HAP-1 (cell line): ENCODE data around the gene LTC4S.
"Not testable (repeated sequence)": the region's sequence is repeated elsewhere in the genome, so short reads cannot be mapped to it uniquely, and the experiment has no call there.

Experiments used
- DNase-seq, 2 experiments: peaks; one replicate each; pipeline ENCODE4 v3.0.0-alpha.2; 2016 to 2020; ENCODE audit warnings: low spot score in 2 of 2
- H3K27me3 ChIP-seq: fragments of 250-450 bp; sonication (Bioruptor Pico); 2 replicates; pipeline ENCODE4 v1.5.1; 2020; ENCODE audit warnings: low read depth, mild to moderate bottlenecking, moderate library complexity
- H3K36me3 ChIP-seq: fragments of 250-450 bp; sonication (Bioruptor Pico); replicated peaks from 2 replicates; pipeline ENCODE4 v1.5.1; 2020; ENCODE audit warnings: mild to moderate bottlenecking
- H3K4me1 ChIP-seq: fragments of 250-450 bp; sonication (Bioruptor Pico); 2 replicates; pipeline ENCODE4 v1.5.1; 2020; ENCODE audit warnings: mild to moderate bottlenecking
- H3K4me3 ChIP-seq: fragments of 250-450 bp; sonication (Bioruptor Pico); 2 replicates; pipeline ENCODE4 v1.5.1; 2020; ENCODE audit warnings: mild to moderate bottlenecking, moderate library complexity
- H3K9me3 ChIP-seq: fragments of 250-450 bp; sonication (Bioruptor Pico); 2 replicates; pipeline ENCODE4 v1.5.1; 2020; ENCODE audit warnings: mild to moderate bottlenecking, moderate library complexity
- in situ Hi-C: fragments of 300-500 bp; cut with MboI; formaldehyde crosslinking; loops from 3 replicates; pipeline ENCODE4 v1.14.3; 2020; ENCODE audit warnings: low sequenced_read_pairs, inconsistent platforms, mixed read lengths

Gene LTC4S

GRCh38 chr5:179777456-179777855 lies 16.3 kb upstream of the LTC4S start:
- H3K36me3 ChIP-seq: peaks cover 51% of the 10 kb centered on the region
- no peaks in the 10 kb centered on the region for H3K27me3 ChIP-seq
- DNase-seq: no peak
- H3K4me3 ChIP-seq: no peak overlapping the region
- H3K9me3 ChIP-seq: no peaks in the 10 kb centered on the region
- in situ Hi-C loops: no loop called here
- H3K4me1 ChIP-seq: no peaks in the 10 kb centered on the region

- H3K27me3 ChIP-seq: no peaks in the 10 kb centered on the region
- H3K9me3 ChIP-seq: no peaks in the 10 kb centered on the region
- in situ Hi-C loops: no loop called here
- no peaks in the 10 kb centered on the region for H3K4me1 ChIP-seq
- H3K4me3 ChIP-seq: no peak overlapping the region
- peaks cover 47% of the 10 kb centered on the region for H3K36me3 ChIP-seq
- no peak for DNase-seq
Observed at GRCh38 chr5:179777909-179778308, 15.9 kb upstream of the LTC4S start.

GRCh38 chr5:179778591-179778990 lies 15.2 kb upstream of the LTC4S start:
- Histone ChIP-seq H3K9me3 (no peaks in the 10 kb centered on the region), H3K4me1 (no peaks in the 10 kb centered on the region), H3K4me3 (no peak overlapping the region), H3K36me3 (peaks cover 40% of the 10 kb centered on the region), H3K27me3 (no peaks in the 10 kb centered on the region)
- DNase-seq: no peak
- in situ Hi-C loops: no loop called here

- no peak for DNase-seq
- H3K4me3 ChIP-seq: no peak overlapping the region
- peaks cover 28% of the 10 kb centered on the region for H3K36me3 ChIP-seq
- H3K9me3 ChIP-seq: no peaks in the 10 kb centered on the region
- in situ Hi-C loops: no loop called here
- H3K4me1 ChIP-seq: no peaks in the 10 kb centered on the region
- no peaks in the 10 kb centered on the region for H3K27me3 ChIP-seq
Observed at GRCh38 chr5:179779826-179780225, 14.0 kb upstream of the LTC4S start.

- Histone ChIP-seq H3K36me3 (peaks cover 22% of the 10 kb centered on the region), H3K27me3 (no peaks in the 10 kb centered on the region), H3K4me1 (no peaks in the 10 kb centered on the region), H3K4me3 (no peak overlapping the region), H3K9me3 (no peaks in the 10 kb centered on the region)
- no peak for DNase-seq
- in situ Hi-C loops: no loop called here
Observed at GRCh38 chr5:179780362-179780761, 13.4 kb upstream of the LTC4S start.

- H3K27me3 ChIP-seq: no peaks in the 10 kb centered on the region
- no peak overlapping the region for H3K4me3 ChIP-seq
- no peaks in the 10 kb centered on the region for H3K4me1 ChIP-seq
- in situ Hi-C loops: no loop called here
- no peaks in the 10 kb centered on the region for H3K9me3 ChIP-seq
- peaks cover 9% of the 10 kb centered on the region for H3K36me3 ChIP-seq
- no peak for DNase-seq
Observed at GRCh38 chr5:179781846-179782245, 11.9 kb upstream of the LTC4S start.

- Histone ChIP-seq H3K4me3 (no peak overlapping the region), H3K36me3 (no peaks in the 10 kb centered on the region; the same call in 1 of the 2 replicates), H3K9me3 (no peaks in the 10 kb centered on the region), H3K4me1 (no peaks in the 10 kb centered on the region), H3K27me3 (no peaks in the 10 kb centered on the region)
- DNase-seq: no peak
- in situ Hi-C loops: no loop called here
Observed at GRCh38 chr5:179783128-179783527, 10.7 kb upstream of the LTC4S start.

- in situ Hi-C loops: no loop called here
- no peak for DNase-seq
- Histone ChIP-seq H3K36me3 (no peaks in the 10 kb centered on the region), H3K4me3 (no peak overlapping the region), H3K9me3 (no peaks in the 10 kb centered on the region), H3K27me3 (no peaks in the 10 kb centered on the region), H3K4me1 (no peaks in the 10 kb centered on the region)
Observed at GRCh38 chr5:179786861-179787260, 6.9 kb upstream of the LTC4S start.

- in situ Hi-C loops: no loop called here
- no peaks in the 10 kb centered on the region for H3K9me3 ChIP-seq
- no peaks in the 10 kb centered on the region for H3K4me1 ChIP-seq
- no peak for DNase-seq
- H3K4me3 ChIP-seq: no peak overlapping the region
- no peaks in the 10 kb centered on the region for H3K36me3 ChIP-seq
- no peaks in the 10 kb centered on the region for H3K27me3 ChIP-seq
Observed at GRCh38 chr5:179788193-179788854, 5.5 kb upstream of the LTC4S start.

- in situ Hi-C loops, H3K27me3 ChIP-seq, H3K4me1 ChIP-seq, H3K4me3 ChIP-seq, H3K36me3 ChIP-seq, DNase-seq, H3K9me3 ChIP-seq: not testable (repeated sequence)
Observed at GRCh38 chr5:179789278-179789677, 4.5 kb upstream of the LTC4S start.

GRCh38 chr5:179791881-179792611 lies 1.7 kb upstream of the LTC4S start:
- H3K36me3 ChIP-seq: peaks cover 7% of the 10 kb centered on the region
- no peaks in the 10 kb centered on the region for H3K27me3 ChIP-seq
- in situ Hi-C loops: no loop called here
- no peak for DNase-seq
- no peaks in the 10 kb centered on the region for H3K9me3 ChIP-seq
- no peak overlapping the region for H3K4me3 ChIP-seq
- peaks cover 10% of the 10 kb centered on the region for H3K4me1 ChIP-seq

GRCh38 chr5:179792612-179793467 lies 946 bp upstream of the LTC4S start:
- no peak for DNase-seq
- H3K9me3 ChIP-seq: no peaks in the 10 kb centered on the region
- peaks cover 10% of the 10 kb centered on the region for H3K4me1 ChIP-seq
- H3K4me3 ChIP-seq: no peak overlapping the region
- no peaks in the 10 kb centered on the region for H3K27me3 ChIP-seq
- in situ Hi-C loops: no loop called here
- peaks cover 14% of the 10 kb centered on the region for H3K36me3 ChIP-seq

GRCh38 chr5:179794171-179794570 lies 385 bp downstream of the LTC4S start:
- Histone ChIP-seq H3K4me3 (no peak overlapping the region), H3K27me3 (no peaks in the 10 kb centered on the region), H3K4me1 (peaks cover 10% of the 10 kb centered on the region), H3K9me3 (no peaks in the 10 kb centered on the region), H3K36me3 (peaks cover 27% of the 10 kb centered on the region)
- no peak for DNase-seq
- in situ Hi-C loops: no loop called here

GRCh38 chr5:179794575-179794974 lies 789 bp downstream of the LTC4S start:
- peaks cover 31% of the 10 kb centered on the region for H3K36me3 ChIP-seq
- peaks cover 10% of the 10 kb centered on the region for H3K4me1 ChIP-seq
- H3K9me3 ChIP-seq: no peaks in the 10 kb centered on the region
- DNase-seq: no peak
- H3K4me3 ChIP-seq: no peak overlapping the region
- in situ Hi-C loops: no loop called here
- no peaks in the 10 kb centered on the region for H3K27me3 ChIP-seq
